ENCODE data around the gene PCDHGB4. TPM values are rescaled to one million over a fixed set of nuclear protein-coding genes. Genes with fewer than 3 reads are reported as not detected.
A peak's percentile ranks its signal among the peaks of the same experiment; 100 is the strongest.
"Not testable (repeated sequence)": the region's sequence is repeated elsewhere in the genome, so short reads cannot be mapped to it uniquely, and the experiment has no call there.

The PCDHGB4 gene
- total RNA-seq, 1 experiment from 2014 or later = not detected

- no peak overlapping the region for H3K4me2 ChIP-seq
- TF ChIP-seq CTCF (conservative IDR thresholded peaks at IDR 0.05) = no peak
- no peak for TF ChIP-seq EZH2 (IDR thresholded peaks at IDR 0.05; ENCODE audit: low read depth)
- intact Hi-C loops (cut with micrococcal nuclease; ENCODE audit: unreplicated experiment) = no loop called here
- H3K36me3 ChIP-seq (ENCODE audit: low read depth) = no peaks in the 10 kb centered on the region
- no peaks in the 10 kb centered on the region for H3K9me3 ChIP-seq (ENCODE audit: insufficient read depth, low read depth)
- no peak overlapping the region for H3K4me3 ChIP-seq
- H2AFZ ChIP-seq = no peak overlapping the region
- CTCF ChIA-PET = interaction anchor here (0.6 kb wide), 1 partner anchor 73 kb away, joined by 3 read pairs; the partner anchor contains the start of gene PCDHGA1
- H4K20me1 ChIP-seq (ENCODE audit: insufficient read depth) = no peaks in the 10 kb centered on the region
- POLR2A ChIA-PET (ENCODE audit: unreplicated experiment) = interaction anchor here (0.7 kb wide), 1 partner anchor 137 kb away, joined by 4 read pairs; no protein-coding TSS in a partner anchor
- no peaks in the 10 kb centered on the region for H3K4me1 ChIP-seq (replicated peaks; ENCODE audit: insufficient read depth)
- H3K27ac ChIP-seq = no peak overlapping the region
- no peak for DNase-seq
- no peaks in the 10 kb centered on the region for H3K79me2 ChIP-seq (ENCODE audit: low read depth)
- no TSS peak for BruUV-seq (replicated peaks)
- H3K27me3 ChIP-seq (ENCODE audit: insufficient read depth, low read depth) = peaks cover 56% of the 10 kb centered on the region
- H3K9me2 ChIP-seq (ENCODE audit: insufficient read depth) = no peaks in the 10 kb centered on the region
- H3F3A ChIP-seq (ENCODE audit: insufficient read depth, low read depth) = no peaks in the 10 kb centered on the region
Measured at GRCh38 chr5:141403387-141403786, 15.9 kb downstream of the PCDHGB4 start.

GRCh38 chr5:141407790-141408505, 20.4 kb downstream of the PCDHGB4 start, which contains the start of gene PCDHGB6:
TSS of gene PCDHGB6 (plus strand) at chr5:141408021. CDS start at chr5:141408203, 182 bp downstream.
- H3K79me2 ChIP-seq (ENCODE audit: low read depth); H3F3A ChIP-seq (ENCODE audit: insufficient read depth, low read depth); H3K9me2 ChIP-seq (ENCODE audit: insufficient read depth); H3K9me3 ChIP-seq (ENCODE audit: insufficient read depth, low read depth); H3K4me3 ChIP-seq; intact Hi-C loops (cut with micrococcal nuclease; ENCODE audit: unreplicated experiment); POLR2A ChIA-PET (ENCODE audit: unreplicated experiment); H3K4me1 ChIP-seq (replicated peaks; ENCODE audit: insufficient read depth); H4K20me1 ChIP-seq (ENCODE audit: insufficient read depth); H3K36me3 ChIP-seq (ENCODE audit: low read depth); BruUV-seq (replicated peaks); H3K27ac ChIP-seq; H3K4me2 ChIP-seq; H2AFZ ChIP-seq: not testable (repeated sequence)
- TF ChIP-seq CTCF (conservative IDR thresholded peaks at IDR 0.05) = peak; percentile 59
- peaks cover 37% of the 10 kb centered on the region; the same call in 1 of the 2 replicates for H3K27me3 ChIP-seq (ENCODE audit: insufficient read depth, low read depth)
- CTCF ChIA-PET = interaction anchor here (0.6 to 1.7 kb wide), 2 partner anchors 153 to 156 kb away, joined by 4 to 5 read pairs; no protein-coding TSS in a partner anchor
- peak in 1 of 2 experiments; percentile 21 for DNase-seq

GRCh38 chr5:141409598-141410306, 22.3 kb downstream of the PCDHGB4 start:
- intact Hi-C loops (cut with micrococcal nuclease; ENCODE audit: unreplicated experiment) = loop anchor here (5.0 to 10.0 kb wide), 3 partner anchors 85 to 327 kb away; partner anchors contain the start of genes PCDHB14 and TAF7
- Histone ChIP-seq H3K9me3 (ENCODE audit: insufficient read depth, low read depth) (no peaks in the 10 kb centered on the region), H3K4me2 (no peak overlapping the region), H3K9me2 (ENCODE audit: insufficient read depth) (no peaks in the 10 kb centered on the region), H2AFZ (no peak overlapping the region), H3K27ac (no peak overlapping the region), H3K4me3 (no peak overlapping the region), H3K27me3 (ENCODE audit: insufficient read depth, low read depth) (peaks cover 23% of the 10 kb centered on the region; the same call in 1 of the 2 replicates), H4K20me1 (ENCODE audit: insufficient read depth) (no peaks in the 10 kb centered on the region), H3K79me2 (ENCODE audit: low read depth) (no peaks in the 10 kb centered on the region), H3F3A (ENCODE audit: insufficient read depth, low read depth) (no peaks in the 10 kb centered on the region), H3K4me1 (replicated peaks; ENCODE audit: insufficient read depth) (no peaks in the 10 kb centered on the region), H3K36me3 (ENCODE audit: low read depth) (no peaks in the 10 kb centered on the region)
- BruUV-seq (replicated peaks) = no TSS peak
- TF ChIP-seq EZH2 (IDR thresholded peaks at IDR 0.05; ENCODE audit: low read depth) (no peak), CTCF (conservative IDR thresholded peaks at IDR 0.05) (no peak)
- no peak for DNase-seq
- CTCF ChIA-PET = no interaction called here
- POLR2A ChIA-PET (ENCODE audit: unreplicated experiment) = no interaction called here

Measured in PC-9 (cell line).